GM23248 (cell line): ENCODE measurements around the gene SEMA4D.

ENCODE experiments used
- EZH2 ChIP-seq: fragments of 200-600 bp; sonication (generic); IDR thresholded peaks from 2 replicates; pipeline ENCODE4 v1.6.1; 2018; ENCODE audit warnings: antibody characterized with exemption, mild to moderate bottlenecking; ENCODE audit not compliant: insufficient read depth, poor library complexity, severe bottlenecking
- EZH2phosphoT487 ChIP-seq: fragments of 200-600 bp; sonication (generic); IDR thresholded peaks from 2 replicates; pipeline ENCODE4 v1.6.1; 2018; ENCODE audit warnings: antibody characterized with exemption, moderate library complexity, mild to moderate bottlenecking, low read depth; ENCODE audit not compliant: insufficient read depth

- TF ChIP-seq EZH2 (no peak), EZH2phosphoT487 (no peak)
Observed at GRCh38 chr9:89390068-89390555, 107.8 kb downstream of the SEMA4D start.
